PC-3 (cell line): ENCODE data around the gene PACS1. TPM values are rescaled to one million over a fixed set of nuclear protein-coding genes. Genes with fewer than 3 reads are reported as not detected.

Experiments used
- ATAC-seq: fragments of 200-7000 bp; cut with Tn5 transposase; 2 replicates; pipeline ENCODE4 v1.9.1; 2020; ENCODE audit warnings: mild to moderate bottlenecking, moderate library complexity
- BruUV-seq: library from RNA; stranded (reverse); fragments of 400-500 nt; replicated peaks from 2 replicates; lab custom pipeline; 2021; lab: Mats Ljungman, UMichigan
- CTCF ChIA-PET: fragments of 300-600 bp; sonication (Branson Sonifier 250); formaldehyde crosslinking; loops from one replicate; lab custom pipeline; 2022; ENCODE audit warnings: antibody characterized with exemption; lab: Charles Lee
- POLR2A ChIA-PET: fragments of 300-600 bp; sonication (Branson Sonifier 250); formaldehyde crosslinking; loops from one replicate; lab custom pipeline; 2022; ENCODE audit warnings: antibody characterized with exemption; ENCODE audit not compliant: unreplicated experiment; lab: Charles Lee
- DNase-seq: peaks from one replicate; pipeline ENCODE4 v3.0.0-alpha.2; 2015
- H2AFZ ChIP-seq: fragments of 300-600 bp; sonication (generic); 2 replicates; pipeline ENCODE4 v1.6.0; 2016; ENCODE audit warnings: antibody characterized with exemption, low read length
- H3F3A ChIP-seq: fragments of 300-600 bp; sonication (generic); one replicate; pipeline ENCODE4 v1.6.0; 2017; ENCODE audit warnings: antibody characterized with exemption, low read length, control low read depth, mild to moderate bottlenecking; ENCODE audit not compliant: unreplicated experiment
- H3K27ac ChIP-seq: fragments of 300-600 bp; sonication (generic); 2 replicates; pipeline ENCODE4 v1.5.1; 2016; ENCODE audit warnings: mild to moderate bottlenecking, low read length
- H3K27me3 ChIP-seq: fragments of 300-600 bp; sonication (generic); 2 replicates; pipeline ENCODE4 v1.6.1; 2016; ENCODE audit warnings: low read length, mixed read lengths
- H3K36me3 ChIP-seq: fragments of 300-600 bp; sonication (generic); 2 replicates; pipeline ENCODE4 v1.6.1; 2016; ENCODE audit warnings: low read depth, mixed run types, low read length, mixed read lengths
- H3K4me1 ChIP-seq: fragments of 300-600 bp; sonication (generic); 2 replicates; pipeline ENCODE4 v1.5.1; 2016; ENCODE audit warnings: low read length; ENCODE audit not compliant: insufficient read depth
- H3K4me2 ChIP-seq: fragments of 300-600 bp; sonication (generic); 2 replicates; pipeline ENCODE4 v1.6.0; 2016; ENCODE audit warnings: low read length
- H3K4me3 ChIP-seq: fragments of 300-600 bp; sonication (generic); 2 replicates; pipeline ENCODE4 v1.5.1; 2016; ENCODE audit warnings: mild to moderate bottlenecking, low read length, mixed read lengths
- H3K79me2 ChIP-seq: fragments of 300-600 bp; sonication (generic); 2 replicates; pipeline ENCODE4 v1.6.1; 2017; ENCODE audit warnings: low read length, mixed read lengths
- H3K9ac ChIP-seq: fragments of 300-600 bp; sonication (generic); 2 replicates; pipeline ENCODE4 v1.6.0; 2016; ENCODE audit warnings: mild to moderate bottlenecking, low read length
- H3K9me2 ChIP-seq: fragments of 300-600 bp; sonication (generic); replicated peaks from 2 replicates; pipeline ENCODE4 v1.6.1; 2016; ENCODE audit warnings: mixed run types, low read length, mixed read lengths
- H3K9me3 ChIP-seq: fragments of 300-600 bp; sonication (generic); 2 replicates; pipeline ENCODE4 v1.6.1; 2016; ENCODE audit warnings: low read length, mixed read lengths
- H4K20me1 ChIP-seq: fragments of 300-600 bp; sonication (generic); 2 replicates; pipeline ENCODE4 v1.6.1; 2016; ENCODE audit warnings: low read length, mixed read lengths
- EZH2 ChIP-seq: fragments of 300-600 bp; sonication (generic); IDR thresholded peaks from one replicate; pipeline ENCODE4 v1.6.1; 2017; ENCODE audit warnings: antibody characterized with exemption, mild to moderate bottlenecking, low read length; ENCODE audit not compliant: unreplicated experiment
- EZH2phosphoT487 ChIP-seq: fragments of 300-600 bp; sonication (generic); IDR thresholded peaks from 2 replicates; pipeline ENCODE4 v1.6.1; 2018; ENCODE audit warnings: mild to moderate bottlenecking, antibody characterized with exemption, low read length, borderline replicate concordance
- intact Hi-C: fragments of 100-400 bp; cut with micrococcal nuclease; formaldehyde crosslinking; loops from 2 replicates; pipeline ENCODE4 v1.9.0; 2023
- total RNA-seq: library from RNA; depleted of rRNA; stranded (reverse); fragments of >200 nt; gene quantifications from 2 replicates; pipeline ENCODE4 v1.2.3, GENCODE V29; 2014
- TF ChIP-seq, protein P1 (sequence below): fragments of 300-600 bp; sonication (generic); conservative IDR thresholded peaks from 2 replicates; pipeline ENCODE4 v1.5.1; 2017; ENCODE audit warnings: antibody characterized with exemption, low read depth, mild to moderate bottlenecking, low read length

PACS1 gene
- total RNA-seq, 1 experiment from 2014 or later: 28.7 TPM

DNA sequence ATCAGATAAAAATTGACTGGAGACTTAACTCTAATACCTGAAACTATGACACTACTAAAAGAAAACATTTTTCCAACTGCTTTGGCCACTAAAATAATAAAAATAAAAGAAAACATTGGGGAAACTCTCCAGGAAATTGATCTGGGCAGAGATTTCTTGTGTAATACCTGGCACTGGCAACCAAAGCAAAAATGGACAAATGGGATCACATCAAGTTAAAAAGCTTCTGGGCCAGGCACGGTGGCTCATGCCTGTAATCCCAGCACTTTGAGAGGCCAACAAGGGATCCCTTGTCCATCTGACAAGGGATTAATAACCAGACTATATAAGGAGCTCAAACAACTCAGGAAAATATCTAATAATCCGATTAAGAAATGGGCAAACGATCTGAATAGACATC lies 133.8 kb downstream of the PACS1 start:
- no TSS peak for BruUV-seq
- intact Hi-C loops: no loop called here
- CTCF ChIA-PET: no interaction called here

DNA sequence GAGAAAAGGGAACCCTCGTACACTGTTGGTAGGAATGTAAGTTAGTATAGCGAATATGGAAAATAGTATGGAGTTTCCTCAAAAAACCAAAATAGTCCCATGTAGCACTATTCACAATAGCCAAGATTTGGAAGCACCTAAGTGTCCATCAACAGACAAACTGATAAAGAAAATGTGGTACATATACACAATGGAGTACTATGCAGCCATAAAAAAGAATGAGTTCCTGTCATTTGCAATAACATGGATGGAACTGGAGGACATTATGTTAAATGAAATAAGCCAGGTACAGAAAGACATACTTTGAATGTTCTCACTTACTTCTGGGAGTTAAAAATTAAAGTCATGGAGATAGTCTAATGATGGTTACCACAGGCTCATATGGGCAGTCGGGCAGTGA lies 134.3 kb downstream of the PACS1 start:
- no TSS peak for BruUV-seq
- H3F3A ChIP-seq: no peaks in the 10 kb centered on the region
- ChIA-PET POLR2A (no interaction called here), CTCF (no interaction called here)
- H3K79me2 ChIP-seq: no peaks in the 10 kb centered on the region
- TF ChIP-seq EZH2phosphoT487 (no peak), EZH2 (no peak)
- TF ChIP-seq, protein P1, sequence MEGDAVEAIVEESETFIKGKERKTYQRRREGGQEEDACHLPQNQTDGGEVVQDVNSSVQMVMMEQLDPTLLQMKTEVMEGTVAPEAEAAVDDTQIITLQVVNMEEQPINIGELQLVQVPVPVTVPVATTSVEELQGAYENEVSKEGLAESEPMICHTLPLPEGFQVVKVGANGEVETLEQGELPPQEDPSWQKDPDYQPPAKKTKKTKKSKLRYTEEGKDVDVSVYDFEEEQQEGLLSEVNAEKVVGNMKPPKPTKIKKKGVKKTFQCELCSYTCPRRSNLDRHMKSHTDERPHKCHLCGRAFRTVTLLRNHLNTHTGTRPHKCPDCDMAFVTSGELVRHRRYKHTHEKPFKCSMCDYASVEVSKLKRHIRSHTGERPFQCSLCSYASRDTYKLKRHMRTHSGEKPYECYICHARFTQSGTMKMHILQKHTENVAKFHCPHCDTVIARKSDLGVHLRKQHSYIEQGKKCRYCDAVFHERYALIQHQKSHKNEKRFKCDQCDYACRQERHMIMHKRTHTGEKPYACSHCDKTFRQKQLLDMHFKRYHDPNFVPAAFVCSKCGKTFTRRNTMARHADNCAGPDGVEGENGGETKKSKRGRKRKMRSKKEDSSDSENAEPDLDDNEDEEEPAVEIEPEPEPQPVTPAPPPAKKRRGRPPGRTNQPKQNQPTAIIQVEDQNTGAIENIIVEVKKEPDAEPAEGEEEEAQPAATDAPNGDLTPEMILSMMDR: no peak
- ATAC-seq (no peak), DNase-seq (no peak)
- H4K20me1 ChIP-seq: no peaks in the 10 kb centered on the region
- no peaks in the 10 kb centered on the region for H3K9me2 ChIP-seq
- no peak overlapping the region for H3K27ac ChIP-seq
- no peak overlapping the region for H3K9ac ChIP-seq
- no peak overlapping the region for H2AFZ ChIP-seq
- H3K36me3 ChIP-seq: no peaks in the 10 kb centered on the region
- H3K4me2 ChIP-seq: no peak overlapping the region
- H3K27me3 ChIP-seq: no peaks in the 10 kb centered on the region
- H3K9me3 ChIP-seq: no peaks in the 10 kb centered on the region
- no peak overlapping the region for H3K4me3 ChIP-seq
- 0 out of 2 replicates have a peak, but pooled peaks cover 3% of the 10 kb centered on the region for H3K4me1 ChIP-seq
- intact Hi-C loops: no loop called here

More for the DNA sequence above, 133.8 kb downstream of the PACS1 start:
- POLR2A ChIA-PET: no interaction called here
- no peak for TF ChIP-seq EZH2
- TF ChIP-seq, protein P1: no peak
- TF ChIP-seq EZH2phosphoT487: no peak
- no peaks in the 10 kb centered on the region for H3K27me3 ChIP-seq
- DNase-seq: no peak
- H3K79me2 ChIP-seq: no peaks in the 10 kb centered on the region
- no peak overlapping the region for H2AFZ ChIP-seq
- no peak overlapping the region for H3K4me2 ChIP-seq
- no peak overlapping the region for H3K9ac ChIP-seq
- no peak for ATAC-seq
- no peaks in the 10 kb centered on the region for H3F3A ChIP-seq
- H3K36me3 ChIP-seq: no peaks in the 10 kb centered on the region
- no peak overlapping the region for H3K4me3 ChIP-seq
- H3K4me1 ChIP-seq: no peaks in the 10 kb centered on the region
- H3K9me3 ChIP-seq: no peaks in the 10 kb centered on the region
- H4K20me1 ChIP-seq: no peaks in the 10 kb centered on the region
- H3K27ac ChIP-seq: no peak overlapping the region
- H3K9me2 ChIP-seq: no peaks in the 10 kb centered on the region

DNA sequence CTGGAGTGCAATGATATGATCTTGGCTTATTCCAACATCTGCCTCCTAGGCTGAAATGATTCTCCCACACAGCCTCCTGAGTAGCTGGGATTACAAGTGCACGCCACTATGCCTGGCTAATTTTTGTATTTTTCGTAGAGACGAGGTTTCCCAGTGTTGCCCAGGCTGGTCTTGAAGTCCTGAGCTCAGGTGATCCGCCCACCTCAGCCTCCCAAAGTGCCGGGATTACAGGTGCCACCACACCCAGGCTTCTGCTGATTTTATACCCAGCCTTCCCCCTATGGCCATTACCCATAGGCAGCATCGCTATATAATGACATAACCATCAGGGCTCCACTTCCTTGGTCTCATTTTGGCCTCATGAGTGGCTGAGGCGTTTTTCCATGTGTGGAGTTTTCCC lies 137.7 kb downstream of the PACS1 start:
- no peaks in the 10 kb centered on the region for H3K9me3 ChIP-seq
- H3K4me2 ChIP-seq: no peak overlapping the region
- no peak overlapping the region for H2AFZ ChIP-seq
- DNase-seq (no peak), ATAC-seq (no peak)
- H3K4me1 ChIP-seq: 0 out of 2 replicates have a peak, but pooled peaks cover 4% of the 10 kb centered on the region
- no peaks in the 10 kb centered on the region for H3K9me2 ChIP-seq
- intact Hi-C loops: no loop called here
- H3K4me3 ChIP-seq: no peak overlapping the region
- H3K79me2 ChIP-seq: no peaks in the 10 kb centered on the region
- H3K9ac ChIP-seq: no peak overlapping the region
- no peaks in the 10 kb centered on the region for H4K20me1 ChIP-seq
- BruUV-seq: no TSS peak
- ChIA-PET POLR2A (interaction anchor here (0.5 kb wide), 1 partner anchor 12 kb away, joined by 5 read pairs; no protein-coding TSS in a partner anchor), CTCF (no interaction called here)
- no peak overlapping the region for H3K27ac ChIP-seq
- H3F3A ChIP-seq: no peaks in the 10 kb centered on the region
- TF ChIP-seq, protein P1: no peak
- TF ChIP-seq EZH2phosphoT487: no peak
- no peak for TF ChIP-seq EZH2
- H3K36me3 ChIP-seq: peaks cover 5% of the 10 kb centered on the region; the same call in 1 of the 2 replicates
- no peaks in the 10 kb centered on the region for H3K27me3 ChIP-seq
